SU-DHL-6 (cell line): ENCODE results near the gene NUTM1.
"Not testable (repeated sequence)": the region's sequence is repeated elsewhere in the genome, so short reads cannot be mapped to it uniquely, and the experiment has no call there.

Source experiments
- H2AFZ ChIP-seq: fragments of 200-600 bp; sonication (generic); 2 replicates; pipeline ENCODE4 v1.6.1; 2014; ENCODE audit warnings: low read depth, mild to moderate bottlenecking, moderate library complexity, mixed read lengths, antibody characterized with exemption, low read length; ENCODE audit not compliant: severe bottlenecking
- H3F3A ChIP-seq: fragments of 200-600 bp; shearing (Covaris generic); 2 replicates; pipeline ENCODE4 v1.6.0; 2016; ENCODE audit warnings: antibody characterized with exemption, mild to moderate bottlenecking; ENCODE audit not compliant: insufficient read depth
- H3K27ac ChIP-seq: fragments of 200-600 bp; sonication (generic); 2 replicates; pipeline ENCODE4 v1.5.1; 2016; ENCODE audit warnings: low read depth, mild to moderate bottlenecking, low read length, moderate library complexity, mixed read lengths
- H3K27me3 ChIP-seq: fragments of 200-600 bp; sonication (generic), shearing (Covaris generic); 2 replicates; pipeline ENCODE4 v1.6.0; 2014; ENCODE audit warnings: mild to moderate bottlenecking, low read length
- H3K36me3 ChIP-seq: fragments of 200-600 bp; sonication (generic); 2 replicates; pipeline ENCODE4 v1.6.1; 2014; ENCODE audit warnings: mild to moderate bottlenecking, low read length, mixed read lengths
- H3K4me2 ChIP-seq: fragments of 300-600, 200-600 bp; shearing (Covaris generic), sonication (generic); 2 replicates; pipeline ENCODE4 v1.6.0; 2014; ENCODE audit warnings: low read length, low read depth, mild to moderate bottlenecking; ENCODE audit not compliant: poor library complexity, severe bottlenecking
- H3K4me3 ChIP-seq: fragments of 200-600 bp; sonication (generic); 2 replicates; pipeline ENCODE4 v1.5.1; 2014; ENCODE audit warnings: antibody characterized with exemption, low read length, mild to moderate bottlenecking, mixed read lengths; ENCODE audit not compliant: insufficient read depth, poor library complexity, severe bottlenecking
- H3K79me2 ChIP-seq: fragments of 200-600 bp; sonication (generic); 2 replicates; pipeline ENCODE4 v1.6.1; 2014; ENCODE audit warnings: mild to moderate bottlenecking, low read length, moderate library complexity; ENCODE audit not compliant: insufficient read depth
- H3K9ac ChIP-seq: fragments of 200-600 bp; sonication (generic); 2 replicates; pipeline ENCODE4 v1.7.0; 2014; ENCODE audit warnings: mild to moderate bottlenecking, low read length
- H3K9me2 ChIP-seq: fragments of 200-600 bp; sonication (generic); replicated peaks from 2 replicates; pipeline ENCODE4 v1.6.1; 2014; ENCODE audit warnings: low read length; ENCODE audit not compliant: insufficient read depth
- H3K9me3 ChIP-seq: fragments of 200-600 bp; sonication (generic); 2 replicates; pipeline ENCODE4 v1.6.1; 2014; ENCODE audit warnings: low read length, mixed read lengths; ENCODE audit not compliant: insufficient read depth
- H4K20me1 ChIP-seq: fragments of 200-600 bp; sonication (generic); 2 replicates; pipeline ENCODE4 v1.6.1; 2014; ENCODE audit warnings: low read depth, mild to moderate bottlenecking, antibody characterized with exemption, low read length, moderate library complexity, mixed read lengths
- EZH2phosphoT487 ChIP-seq: fragments of 200-600 bp; sonication (generic), shearing (Covaris generic); conservative IDR thresholded peaks from 2 replicates; pipeline ENCODE4 v1.6.1; 2018; ENCODE audit warnings: mild to moderate bottlenecking, antibody characterized with exemption, low read length, moderate library complexity, mixed read lengths
- TF ChIP-seq, protein P1 (sequence below): fragments of 200-600 bp; sonication (generic); IDR thresholded peaks from one replicate; pipeline ENCODE4 v1.5.1; 2017; ENCODE audit warnings: antibody characterized with exemption, mild to moderate bottlenecking, low read length, moderate library complexity; ENCODE audit not compliant: insufficient read depth, poor library complexity, severe bottlenecking

NUTM1 gene

DNA sequence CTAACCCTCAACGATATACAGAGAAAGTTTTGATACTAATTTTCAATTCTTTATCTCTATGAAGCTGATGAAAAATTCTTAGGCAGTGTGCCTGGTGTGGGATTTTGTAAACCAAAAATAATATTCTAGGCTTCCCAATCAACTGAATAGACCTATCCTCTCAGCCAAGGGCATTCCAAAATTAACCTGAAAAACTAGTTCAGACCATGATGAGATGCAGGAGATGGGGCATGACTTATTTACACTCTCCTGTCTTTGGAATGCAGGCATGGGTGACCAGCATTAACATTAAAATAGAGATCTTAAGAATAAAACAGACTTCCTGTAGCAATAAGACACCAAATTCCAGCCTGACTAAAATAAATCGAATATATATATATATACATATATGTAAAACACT lies 31.7 kb downstream of the NUTM1 start:
- H3K79me2 ChIP-seq: no peaks in the 10 kb centered on the region
- H3F3A ChIP-seq: no peaks in the 10 kb centered on the region
- TF ChIP-seq, protein P1, sequence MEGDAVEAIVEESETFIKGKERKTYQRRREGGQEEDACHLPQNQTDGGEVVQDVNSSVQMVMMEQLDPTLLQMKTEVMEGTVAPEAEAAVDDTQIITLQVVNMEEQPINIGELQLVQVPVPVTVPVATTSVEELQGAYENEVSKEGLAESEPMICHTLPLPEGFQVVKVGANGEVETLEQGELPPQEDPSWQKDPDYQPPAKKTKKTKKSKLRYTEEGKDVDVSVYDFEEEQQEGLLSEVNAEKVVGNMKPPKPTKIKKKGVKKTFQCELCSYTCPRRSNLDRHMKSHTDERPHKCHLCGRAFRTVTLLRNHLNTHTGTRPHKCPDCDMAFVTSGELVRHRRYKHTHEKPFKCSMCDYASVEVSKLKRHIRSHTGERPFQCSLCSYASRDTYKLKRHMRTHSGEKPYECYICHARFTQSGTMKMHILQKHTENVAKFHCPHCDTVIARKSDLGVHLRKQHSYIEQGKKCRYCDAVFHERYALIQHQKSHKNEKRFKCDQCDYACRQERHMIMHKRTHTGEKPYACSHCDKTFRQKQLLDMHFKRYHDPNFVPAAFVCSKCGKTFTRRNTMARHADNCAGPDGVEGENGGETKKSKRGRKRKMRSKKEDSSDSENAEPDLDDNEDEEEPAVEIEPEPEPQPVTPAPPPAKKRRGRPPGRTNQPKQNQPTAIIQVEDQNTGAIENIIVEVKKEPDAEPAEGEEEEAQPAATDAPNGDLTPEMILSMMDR: no peak
- no peak for TF ChIP-seq EZH2phosphoT487
- H3K4me3 ChIP-seq: no peak overlapping the region
- no peaks in the 10 kb centered on the region for H3K27me3 ChIP-seq
- H3K9me3 ChIP-seq: no peaks in the 10 kb centered on the region
- no peak overlapping the region for H2AFZ ChIP-seq
- no peak overlapping the region for H3K27ac ChIP-seq
- H4K20me1 ChIP-seq: no peaks in the 10 kb centered on the region
- H3K9me2 ChIP-seq: no peaks in the 10 kb centered on the region
- H3K36me3 ChIP-seq: no peaks in the 10 kb centered on the region
- no peak overlapping the region for H3K9ac ChIP-seq
- no peak overlapping the region for H3K4me2 ChIP-seq

DNA sequence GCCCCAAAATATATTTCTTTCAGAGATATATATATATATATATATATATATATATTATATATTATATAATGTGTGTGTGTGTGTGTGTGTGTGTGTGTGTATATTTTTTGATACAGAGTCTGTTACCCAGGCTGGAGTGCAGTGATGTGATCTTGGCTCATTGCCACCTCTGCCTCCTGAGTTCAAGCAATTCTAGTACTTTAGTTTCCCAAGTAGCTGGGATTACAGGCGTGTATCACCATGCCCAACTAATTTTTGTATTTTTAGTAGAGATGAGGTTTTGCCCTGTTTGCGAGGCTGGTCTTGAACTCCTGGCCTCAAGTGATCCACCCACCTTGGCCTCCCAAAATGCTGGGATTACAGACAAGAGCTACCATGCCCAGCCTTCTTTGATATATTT lies 32.4 kb downstream of the NUTM1 start:
- H3K4me2 ChIP-seq: not testable (repeated sequence)

DNA sequence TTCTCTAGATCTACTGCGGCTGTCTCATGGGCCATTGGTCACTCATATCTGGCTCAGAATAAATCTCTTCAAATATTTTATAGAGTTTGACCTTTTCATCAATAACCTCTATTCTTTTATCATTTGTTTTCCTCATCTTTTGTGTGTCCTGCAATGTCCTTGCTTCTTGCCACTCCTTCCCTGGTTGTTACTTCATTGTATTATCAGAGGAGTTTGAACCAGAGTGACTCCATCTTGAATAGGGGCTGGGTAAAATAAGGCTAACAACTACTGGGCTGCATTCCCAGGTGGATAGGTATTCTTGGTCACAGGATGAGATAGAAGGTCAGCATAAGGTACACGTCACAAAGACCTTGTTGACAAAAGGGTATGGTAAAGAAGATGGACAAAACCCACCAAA lies 33.7 kb downstream of the NUTM1 start:
- TF ChIP-seq, protein P1: no peak
- no peak for TF ChIP-seq EZH2phosphoT487
- Histone ChIP-seq H3F3A (no peaks in the 10 kb centered on the region), H3K36me3 (no peaks in the 10 kb centered on the region), H3K9ac (no peak overlapping the region), H4K20me1 (no peaks in the 10 kb centered on the region), H3K9me3 (no peaks in the 10 kb centered on the region), H3K4me3 (no peak overlapping the region), H3K4me2 (no peak overlapping the region), H3K27me3 (no peaks in the 10 kb centered on the region), H3K9me2 (no peaks in the 10 kb centered on the region), H2AFZ (no peak overlapping the region), H3K27ac (no peak overlapping the region), H3K79me2 (no peaks in the 10 kb centered on the region)

More for the DNA sequence above, 32.4 kb downstream of the NUTM1 start:
- not testable (repeated sequence) for H3K9me3 ChIP-seq, H3K36me3 ChIP-seq, H3F3A ChIP-seq, H4K20me1 ChIP-seq, H3K9ac ChIP-seq, H3K27me3 ChIP-seq, H3K27ac ChIP-seq, H2AFZ ChIP-seq, H3K9me2 ChIP-seq, H3K79me2 ChIP-seq, H3K4me3 ChIP-seq

DNA sequence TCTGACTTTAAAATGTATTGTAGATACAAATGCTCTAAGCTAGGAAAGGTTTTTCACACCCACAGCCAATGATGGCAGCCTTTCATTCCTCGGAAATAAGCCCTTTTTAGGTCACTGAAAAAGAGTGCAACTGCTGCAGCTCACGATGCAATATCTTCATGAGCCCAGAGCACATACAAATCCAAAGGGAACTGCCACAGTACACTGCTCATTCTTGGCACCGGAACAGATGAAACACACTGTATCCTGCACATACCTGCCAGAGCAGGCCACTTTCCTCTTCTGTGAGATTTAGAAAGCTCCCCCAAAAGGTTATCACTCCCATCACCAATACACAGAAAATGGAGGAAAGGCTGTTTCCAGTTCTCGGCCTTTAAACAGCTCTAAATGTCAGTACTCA lies 37.4 kb downstream of the NUTM1 start:
- H3K9me2 ChIP-seq, H3K4me3 ChIP-seq, H3F3A ChIP-seq, H3K4me2 ChIP-seq, H3K27me3 ChIP-seq, H3K9ac ChIP-seq, H4K20me1 ChIP-seq, H3K27ac ChIP-seq, H3K79me2 ChIP-seq, H2AFZ ChIP-seq, H3K9me3 ChIP-seq, H3K36me3 ChIP-seq: not testable (repeated sequence)

DNA sequence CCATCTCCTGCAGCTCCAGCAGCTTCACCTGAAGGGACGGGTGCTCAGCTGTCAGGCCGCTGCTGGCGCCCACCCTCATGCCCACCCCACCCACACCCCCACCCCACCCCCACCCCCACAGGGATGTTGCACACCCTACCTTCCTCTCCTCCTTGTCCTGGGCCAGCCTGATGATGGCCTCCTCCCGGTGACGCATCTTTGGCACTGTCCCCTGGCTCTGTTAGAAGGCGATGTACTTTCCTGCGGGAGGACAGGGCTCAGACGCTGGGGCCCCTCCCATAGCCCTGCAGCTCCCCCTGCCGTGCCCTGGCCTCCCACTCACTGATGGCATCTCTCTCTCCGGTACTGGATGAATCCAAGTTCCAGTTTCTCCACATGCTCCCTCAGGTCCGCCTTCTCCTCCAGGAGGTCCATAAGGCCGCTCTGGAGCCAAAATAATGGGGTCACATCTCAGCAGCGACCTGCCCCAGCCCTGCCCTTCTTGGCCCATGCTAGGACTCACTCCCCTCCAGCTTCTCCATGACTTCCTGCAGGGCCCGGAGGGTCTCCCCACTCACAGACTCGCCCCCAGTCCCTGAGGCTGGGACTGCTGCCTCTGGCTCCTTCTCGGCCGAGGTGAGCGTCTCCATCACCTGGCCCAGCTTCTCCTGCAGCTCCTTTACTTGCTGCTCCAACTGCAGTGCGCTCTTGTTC lies 38.9 kb downstream of the NUTM1 start:
- H3K36me3 ChIP-seq, H2AFZ ChIP-seq, H3F3A ChIP-seq, H3K4me3 ChIP-seq, H3K79me2 ChIP-seq, H3K9ac ChIP-seq, H3K4me2 ChIP-seq, H4K20me1 ChIP-seq, H3K27me3 ChIP-seq, H3K9me2 ChIP-seq, H3K27ac ChIP-seq, H3K9me3 ChIP-seq: not testable (repeated sequence)

DNA sequence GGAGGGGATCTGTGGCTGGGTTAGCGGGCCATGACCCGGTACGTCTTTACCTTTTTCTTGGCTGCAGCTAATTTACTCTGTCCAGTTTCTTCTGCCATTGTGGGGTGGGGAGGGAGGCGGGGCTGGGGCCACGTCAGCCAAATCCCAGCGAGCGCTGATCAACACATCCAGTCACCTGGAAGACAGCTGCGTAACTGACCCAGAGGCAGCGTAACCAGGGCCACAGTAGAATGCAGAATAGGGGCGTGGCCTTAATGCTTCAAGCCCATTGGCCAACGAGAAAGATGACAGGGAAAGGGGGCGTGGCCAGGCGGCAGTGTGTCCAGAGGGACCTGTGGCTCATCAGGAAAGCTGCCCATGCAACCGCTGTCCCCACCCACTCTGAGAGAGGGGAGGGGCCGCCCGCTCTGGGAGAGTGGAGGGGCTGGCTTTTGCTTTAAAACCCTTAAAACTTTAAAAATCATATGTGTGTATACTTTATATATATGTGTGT lies 46.5 kb downstream of the NUTM1 start:
- H3K4me2 ChIP-seq, H3K4me3 ChIP-seq, H3K27ac ChIP-seq, H3K9me3 ChIP-seq, H2AFZ ChIP-seq, H3K79me2 ChIP-seq, H3K9ac ChIP-seq, H3F3A ChIP-seq, H3K9me2 ChIP-seq, H3K27me3 ChIP-seq, H3K36me3 ChIP-seq, H4K20me1 ChIP-seq: not testable (repeated sequence)
